ENCODE measurements around the gene OPTN. TPM values are rescaled to one million over a fixed set of nuclear protein-coding genes. Genes with fewer than 3 reads are reported as not detected.
"Not testable (repeated sequence)": the region's sequence is repeated elsewhere in the genome, so short reads cannot be mapped to it uniquely, and the experiment has no call there.

The OPTN gene
- 31.0 and 38.2 TPM in 2 replicates for polyA plus RNA-seq
- 30.9 and 42.0 TPM in 2 replicates for polyA minus RNA-seq

GRCh38 chr10:13099666-13100348 lies at the start of gene OPTN:
Gene OPTN (plus strand): TSS chr10:13100163. CDS start chr10:13109123, 8,960 bp downstream.
- Histone ChIP-seq H3F3A (ENCODE audit: insufficient read depth, low read length, poor library complexity, severe bottlenecking) (no peaks in the 10 kb centered on the region), H3K27me3 (ENCODE audit: insufficient read depth, low read depth, low read length) (no peaks in the 10 kb centered on the region), H3K4me2 (ENCODE audit: low read length) (peak within 1 kb of the TSS; percentile 87), H3K36me3 (ENCODE audit: insufficient read depth, low read length) (no peaks in the 10 kb centered on the region), H3K79me2 (replicated peaks; ENCODE audit: insufficient read depth, low read length) (peaks cover 2% of the 10 kb centered on the region), H2AFZ (ENCODE audit: low read depth, low read length) (peak within 1 kb of the TSS; percentile 89), H3K27ac (ENCODE audit: low read length) (peak within 1 kb of the TSS; percentile 89), H3K9ac (ENCODE audit: low read length) (peak within 1 kb of the TSS; percentile 93), H3K9me2 (ENCODE audit: insufficient read depth, low read length) (no peaks in the 10 kb centered on the region), H4K20me1 (ENCODE audit: insufficient read depth) (no peaks in the 10 kb centered on the region), H3K4me3 (ENCODE audit: low read length) (peak within 1 kb of the TSS; percentile 86), H3K9me3 (ENCODE audit: low read length) (no peaks in the 10 kb centered on the region)
- TF ChIP-seq RAD21 (conservative IDR thresholded peaks at IDR 0.05): peak; percentile 80
- TF ChIP-seq MXI1 (conservative IDR thresholded peaks at IDR 0.05; ENCODE audit: poor library complexity, severe bottlenecking): no peak
- TF ChIP-seq, protein P1, sequence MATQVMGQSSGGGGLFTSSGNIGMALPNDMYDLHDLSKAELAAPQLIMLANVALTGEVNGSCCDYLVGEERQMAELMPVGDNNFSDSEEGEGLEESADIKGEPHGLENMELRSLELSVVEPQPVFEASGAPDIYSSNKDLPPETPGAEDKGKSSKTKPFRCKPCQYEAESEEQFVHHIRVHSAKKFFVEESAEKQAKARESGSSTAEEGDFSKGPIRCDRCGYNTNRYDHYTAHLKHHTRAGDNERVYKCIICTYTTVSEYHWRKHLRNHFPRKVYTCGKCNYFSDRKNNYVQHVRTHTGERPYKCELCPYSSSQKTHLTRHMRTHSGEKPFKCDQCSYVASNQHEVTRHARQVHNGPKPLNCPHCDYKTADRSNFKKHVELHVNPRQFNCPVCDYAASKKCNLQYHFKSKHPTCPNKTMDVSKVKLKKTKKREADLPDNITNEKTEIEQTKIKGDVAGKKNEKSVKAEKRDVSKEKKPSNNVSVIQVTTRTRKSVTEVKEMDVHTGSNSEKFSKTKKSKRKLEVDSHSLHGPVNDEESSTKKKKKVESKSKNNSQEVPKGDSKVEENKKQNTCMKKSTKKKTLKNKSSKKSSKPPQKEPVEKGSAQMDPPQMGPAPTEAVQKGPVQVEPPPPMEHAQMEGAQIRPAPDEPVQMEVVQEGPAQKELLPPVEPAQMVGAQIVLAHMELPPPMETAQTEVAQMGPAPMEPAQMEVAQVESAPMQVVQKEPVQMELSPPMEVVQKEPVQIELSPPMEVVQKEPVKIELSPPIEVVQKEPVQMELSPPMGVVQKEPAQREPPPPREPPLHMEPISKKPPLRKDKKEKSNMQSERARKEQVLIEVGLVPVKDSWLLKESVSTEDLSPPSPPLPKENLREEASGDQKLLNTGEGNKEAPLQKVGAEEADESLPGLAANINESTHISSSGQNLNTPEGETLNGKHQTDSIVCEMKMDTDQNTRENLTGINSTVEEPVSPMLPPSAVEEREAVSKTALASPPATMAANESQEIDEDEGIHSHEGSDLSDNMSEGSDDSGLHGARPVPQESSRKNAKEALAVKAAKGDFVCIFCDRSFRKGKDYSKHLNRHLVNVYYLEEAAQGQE (IDR thresholded peaks at IDR 0.05; ENCODE audit: borderline replicate concordance): peak; percentile 55
- peak; percentile 79 for TF ChIP-seq TAF1 (IDR thresholded peaks at IDR 0.05; ENCODE audit: low read depth)
- TF ChIP-seq EP300 (conservative IDR thresholded peaks at IDR 0.05; ENCODE audit: poor library complexity, severe bottlenecking): peak; percentile 40
- TF ChIP-seq EZH2 (IDR thresholded peaks at IDR 0.05; ENCODE audit: borderline replicate concordance, insufficient read depth, low read length, poor library complexity, severe bottlenecking): no peak
- TF ChIP-seq, protein P2, sequence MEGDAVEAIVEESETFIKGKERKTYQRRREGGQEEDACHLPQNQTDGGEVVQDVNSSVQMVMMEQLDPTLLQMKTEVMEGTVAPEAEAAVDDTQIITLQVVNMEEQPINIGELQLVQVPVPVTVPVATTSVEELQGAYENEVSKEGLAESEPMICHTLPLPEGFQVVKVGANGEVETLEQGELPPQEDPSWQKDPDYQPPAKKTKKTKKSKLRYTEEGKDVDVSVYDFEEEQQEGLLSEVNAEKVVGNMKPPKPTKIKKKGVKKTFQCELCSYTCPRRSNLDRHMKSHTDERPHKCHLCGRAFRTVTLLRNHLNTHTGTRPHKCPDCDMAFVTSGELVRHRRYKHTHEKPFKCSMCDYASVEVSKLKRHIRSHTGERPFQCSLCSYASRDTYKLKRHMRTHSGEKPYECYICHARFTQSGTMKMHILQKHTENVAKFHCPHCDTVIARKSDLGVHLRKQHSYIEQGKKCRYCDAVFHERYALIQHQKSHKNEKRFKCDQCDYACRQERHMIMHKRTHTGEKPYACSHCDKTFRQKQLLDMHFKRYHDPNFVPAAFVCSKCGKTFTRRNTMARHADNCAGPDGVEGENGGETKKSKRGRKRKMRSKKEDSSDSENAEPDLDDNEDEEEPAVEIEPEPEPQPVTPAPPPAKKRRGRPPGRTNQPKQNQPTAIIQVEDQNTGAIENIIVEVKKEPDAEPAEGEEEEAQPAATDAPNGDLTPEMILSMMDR (IDR thresholded peaks at IDR 0.05; ENCODE audit: poor library complexity, severe bottlenecking): peak; percentile 88
- TF ChIP-seq SMC3 (conservative IDR thresholded peaks at IDR 0.05; ENCODE audit: poor library complexity): peak; percentile 64
- peak; percentile 65 for TF ChIP-seq POLR2AphosphoS5 (IDR thresholded peaks at IDR 0.05)

GRCh38 chr10:13051126-13051694 lies 48.8 kb upstream of the OPTN start:
- no peak for TF ChIP-seq SMC3 (conservative IDR thresholded peaks at IDR 0.05; ENCODE audit: poor library complexity)
- peak; percentile 97 for TF ChIP-seq EP300 (conservative IDR thresholded peaks at IDR 0.05; ENCODE audit: poor library complexity, severe bottlenecking)
- peak; percentile 81 for TF ChIP-seq POLR2AphosphoS5 (IDR thresholded peaks at IDR 0.05)
- Histone ChIP-seq H3K4me3 (ENCODE audit: low read length) (peak overlapping the region; percentile 6), H3K9ac (ENCODE audit: low read length) (no peak overlapping the region), H3K79me2 (replicated peaks; ENCODE audit: insufficient read depth, low read length) (no peaks in the 10 kb centered on the region), H3K36me3 (ENCODE audit: insufficient read depth, low read length) (no peaks in the 10 kb centered on the region), H3K9me3 (ENCODE audit: low read length) (no peaks in the 10 kb centered on the region), H4K20me1 (ENCODE audit: insufficient read depth) (no peaks in the 10 kb centered on the region), H3K4me2 (ENCODE audit: low read length) (no peak overlapping the region), H3K9me2 (ENCODE audit: insufficient read depth, low read length) (no peaks in the 10 kb centered on the region), H3K27ac (ENCODE audit: low read length) (peak overlapping the region; percentile 55), H3K27me3 (ENCODE audit: insufficient read depth, low read depth, low read length) (no peaks in the 10 kb centered on the region), H2AFZ (ENCODE audit: low read depth, low read length) (no peak overlapping the region), H3F3A (ENCODE audit: insufficient read depth, low read length, poor library complexity, severe bottlenecking) (no peaks in the 10 kb centered on the region)

DNA sequence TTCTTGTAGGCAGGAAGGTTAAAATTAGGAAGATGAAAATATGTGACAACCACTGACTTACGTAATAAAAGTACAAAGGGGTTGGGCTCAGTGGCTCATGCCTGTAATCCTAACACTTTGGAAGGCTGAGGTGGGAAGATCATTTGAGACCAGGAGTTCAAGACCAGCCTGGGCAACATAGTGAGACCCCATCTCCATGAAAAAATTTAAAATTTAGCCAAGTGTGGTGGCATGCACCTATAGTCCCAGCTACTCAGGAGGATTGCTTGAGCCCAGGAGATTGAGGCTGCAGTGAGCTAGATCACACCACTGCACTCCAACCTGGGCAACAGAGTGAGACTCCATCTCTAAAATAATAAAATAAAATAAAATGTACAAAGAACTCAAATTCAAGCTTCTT lies 46.8 kb upstream of the OPTN start:
- not testable (repeated sequence) for H4K20me1 ChIP-seq (ENCODE audit: insufficient read depth)

More for the DNA sequence above, 46.8 kb upstream of the OPTN start:
- H3K9me2 ChIP-seq (ENCODE audit: insufficient read depth, low read length); H3K9ac ChIP-seq (ENCODE audit: low read length); H3K36me3 ChIP-seq (ENCODE audit: insufficient read depth, low read length); H3K9me3 ChIP-seq (ENCODE audit: low read length); H3K4me2 ChIP-seq (ENCODE audit: low read length); H3K27me3 ChIP-seq (ENCODE audit: insufficient read depth, low read depth, low read length); H3K27ac ChIP-seq (ENCODE audit: low read length); H3F3A ChIP-seq (ENCODE audit: insufficient read depth, low read length, poor library complexity, severe bottlenecking); H3K4me3 ChIP-seq (ENCODE audit: low read length); H3K79me2 ChIP-seq (replicated peaks; ENCODE audit: insufficient read depth, low read length); H2AFZ ChIP-seq (ENCODE audit: low read depth, low read length): not testable (repeated sequence)
